GM12878 (cell line): Measurements from ENCODE around the gene LIMS2. TPM values are rescaled to one million over a fixed set of nuclear protein-coding genes. Genes with fewer than 3 reads are reported as not detected.

Experiments used
- ATAC-seq: fragments of 200-7000 bp; cut with Tn5 transposase; 3 replicates; pipeline ENCODE4 v1.9.1; 2020; ENCODE audit warnings: mild to moderate bottlenecking, moderate library complexity
- BruUV-seq: library from RNA; stranded (reverse); fragments of 400-500 nt; replicated peaks from 2 replicates; lab custom pipeline; 2021; lab: Mats Ljungman, UMichigan
- CTCF ChIA-PET: fragments of 300-600 bp; sonication (Branson Sonifier 250); formaldehyde crosslinking; extraction: SDS; loops from one replicate; lab custom pipeline; 2021; ENCODE audit warnings: inconsistent platforms; lab: Yijun Ruan, JAX
- POLR2A ChIA-PET: fragments of 350-600 bp; formaldehyde crosslinking; extraction: SDS; loops from one replicate; lab custom pipeline; 2021; ENCODE audit warnings: inconsistent platforms; lab: Charles Lee
- RAD21 ChIA-PET: fragments of 300-600 bp; sonication (Branson Sonifier 250); formaldehyde crosslinking; loops from one replicate; lab custom pipeline; 2023; ENCODE audit warnings: antibody characterized with exemption; ENCODE audit not compliant: unreplicated experiment; lab: Charles Lee
- SMC1A ChIA-PET: fragments of 300-600 bp; sonication (Branson Sonifier 250); formaldehyde crosslinking; loops from one replicate; lab custom pipeline; 2023; ENCODE audit not compliant: unreplicated experiment, uncharacterized antibody; lab: Charles Lee
- DNase-seq: peaks from one replicate; pipeline ENCODE4 v3.0.0-alpha.2; 2011; ENCODE audit warnings: low read depth, low spot score
- FAIRE-seq: peaks from 3 replicates; lab custom pipeline; 2011; peaks lifted over from hg19 to GRCh38; lab: Jason Lieb, UNC
- H2AFZ ChIP-seq: 2 replicates; pipeline ENCODE4 v1.6.0; 2011; ENCODE audit warnings: low read depth, low read length, control low read depth; ENCODE audit not compliant: control insufficient read depth
- H3K27ac ChIP-seq: 2 replicates; pipeline ENCODE4 v1.5.1; 2011; ENCODE audit warnings: control low read depth; ENCODE audit not compliant: control insufficient read depth, insufficient read depth
- H3K27me3 ChIP-seq, 2 experiments: replicated peaks in 1 of 2; 2 replicates each; pipeline versions ENCODE4 v1.6.0 to v1.6.1; 2011; ENCODE audit warnings: low read length in 1 of 2; ENCODE audit not compliant: control insufficient read depth in 2 of 2, insufficient read depth in 2 of 2
- H3K36me3 ChIP-seq, 2 experiments: 2 replicates each; pipeline ENCODE4 v1.5.1; 2011; ENCODE audit warnings: low read length in 1 of 2; ENCODE audit not compliant: control insufficient read depth in 2 of 2, insufficient read depth in 2 of 2
- H3K4me1 ChIP-seq: 2 replicates; pipeline ENCODE4 v1.6.1; 2011; ENCODE audit warnings: mild to moderate bottlenecking, low read length, moderate library complexity, mixed read lengths; ENCODE audit not compliant: control insufficient read depth, insufficient read depth
- H3K4me2 ChIP-seq: 2 replicates; pipeline ENCODE4 v1.6.0; 2011; ENCODE audit warnings: control low read depth; ENCODE audit not compliant: control insufficient read depth, insufficient read depth
- H3K4me3 ChIP-seq: fragments of 200-600 bp; sonication (generic); 2 replicates; pipeline ENCODE4 v1.5.1; 2016
- H3K79me2 ChIP-seq: 2 replicates; pipeline ENCODE4 v1.6.0; 2011; ENCODE audit warnings: low read length; ENCODE audit not compliant: control insufficient read depth, insufficient read depth
- H3K9ac ChIP-seq: 2 replicates; pipeline ENCODE4 v1.8.0; 2011; ENCODE audit warnings: low read length, control low read depth, mixed read lengths; ENCODE audit not compliant: control insufficient read depth, insufficient read depth
- H3K9me3 ChIP-seq: replicated peaks from 3 replicates; pipeline ENCODE4 v1.5.1; 2011; ENCODE audit warnings: mild to moderate bottlenecking, low read length; ENCODE audit not compliant: control insufficient read depth, insufficient read depth
- H4K20me1 ChIP-seq: 2 replicates; pipeline ENCODE4 v1.6.0; 2011; ENCODE audit not compliant: control insufficient read depth, insufficient read depth
- ASH2L ChIP-seq: fragments of 300-600, 200-600 bp; sonication (generic); IDR thresholded peaks from 2 replicates; pipeline ENCODE4 v1.6.1; 2017; ENCODE audit warnings: low read depth, mild to moderate bottlenecking, borderline replicate concordance
- ATF3 ChIP-seq: IDR thresholded peaks from 2 replicates; pipeline ENCODE4 v1.6.1; 2011; ENCODE audit warnings: low read depth, mild to moderate bottlenecking, low read length, moderate library complexity, borderline replicate concordance; ENCODE audit errors: extremely low read depth
- FOXM1 ChIP-seq: IDR thresholded peaks from 2 replicates; pipeline ENCODE4 v1.6.1; 2012; ENCODE audit warnings: low read depth, mild to moderate bottlenecking, inconsistent platforms, low read length, moderate library complexity
- JUNB ChIP-seq: IDR thresholded peaks from 2 replicates; pipeline ENCODE4 v1.6.1; 2016; ENCODE audit warnings: antibody characterized with exemption, mild to moderate bottlenecking
- MTA2 ChIP-seq: fragments of 450-650 bp; IDR thresholded peaks from 2 replicates; pipeline ENCODE4 v1.6.1; 2016; ENCODE audit warnings: low read depth, mild to moderate bottlenecking, moderate library complexity
- NFXL1 ChIP-seq: fragments of 450-650 bp; IDR thresholded peaks from 2 replicates; pipeline ENCODE4 v1.6.1; 2017; ENCODE audit warnings: antibody characterized with exemption, mild to moderate bottlenecking, borderline replicate concordance
- PAX8 ChIP-seq: fragments of 450-650 bp; IDR thresholded peaks from 2 replicates; pipeline ENCODE4 v1.6.1; 2017; ENCODE audit warnings: mild to moderate bottlenecking, moderate library complexity
- POLR2AphosphoS5 ChIP-seq: IDR thresholded peaks from 2 replicates; pipeline ENCODE4 v1.6.1; 2011; ENCODE audit warnings: mild to moderate bottlenecking, low read length, inconsistent platforms
- SREBF2 ChIP-seq: IDR thresholded peaks from 2 replicates; pipeline ENCODE4 v1.6.1; 2012; ENCODE audit warnings: mild to moderate bottlenecking, low read length
- SUZ12 ChIP-seq: fragments of 200-600 bp; sonication (generic); IDR thresholded peaks from one replicate; pipeline ENCODE4 v1.6.1; 2018; ENCODE audit warnings: antibody characterized with exemption, mild to moderate bottlenecking; ENCODE audit not compliant: unreplicated experiment
- USF2 ChIP-seq: IDR thresholded peaks from 2 replicates; pipeline ENCODE4 v1.6.1; 2011; ENCODE audit warnings: low read depth, low read length, improper control_type of control experiment, borderline replicate concordance
- WGBS: methylation state at CpG from one replicate; pipeline ENCODE4 v1.1.6; 2016; ENCODE audit warnings: low lambda C conversion rate; ENCODE audit not compliant: insufficient replicate concordance, insufficient coverage; ENCODE audit errors: missing lambda C conversion rate; 5-methylcytosine and 5-hydroxymethylcytosine counted together
- in situ Hi-C: fragments of 300-500 bp; cut with MboI; formaldehyde crosslinking; loops from 9 replicates; pipeline ENCODE4 v1.14.3; 2018; ENCODE audit warnings: mixed read lengths
- intact Hi-C: fragments of 100-400 bp; cut with micrococcal nuclease; formaldehyde crosslinking; loops from one replicate; pipeline ENCODE4 v1.14.2; 2022; ENCODE audit not compliant: unreplicated experiment
- polyA plus RNA-seq, 11 experiments: library from polyadenylated mRNA; depleted of rRNA in 4 of 11; unstranded in 6 of 11; stranded (reverse) in 5 of 11; fragments of >200 nt; fragmentation: Nextera tagmentation in 4 of 11; fragmentation: Illumina TruSeq in 1 of 11; extraction: Ambion mirVana in 4 of 11; extraction: Trizol in 1 of 11; gene quantifications; 1 replicate in 1 of 11; 2 replicates in 10 of 11; pipeline versions ENCODE4 v1.2.1 to v1.2.3, GENCODE V29; 2011 to 2016; ENCODE audit warnings: inconsistent platforms in 2 of 11, missing spikeins in 2 of 11, low read depth in 1 of 11
- total RNA-seq, 4 experiments: library from RNA; depleted of rRNA in 3 of 4; stranded (reverse); fragments of >200 nt in 3 of 4; fragmentation: Illumina TruSeq in 1 of 4; extraction: Trizol in 1 of 4; gene quantifications; 2 replicates each; pipeline versions ENCODE4 v1.2.1 to v1.2.3, GENCODE V29; 2013 to 2021
- TF ChIP-seq, protein P1 (sequence below): fragments of 450-650 bp; IDR thresholded peaks from 2 replicates; pipeline ENCODE4 v1.6.1; 2018; ENCODE audit warnings: mild to moderate bottlenecking, low read depth, moderate library complexity; ENCODE audit not compliant: partially characterized antibody

Gene LIMS2
- total and polyA plus RNA-seq, 10 of the 15 experiments (the other 5 are each of a cell fraction or from before 2014, with no cell fraction given) = 0.06 to 0.81 (median 0.16) TPM; not detected in 2

- Histone ChIP-seq H2AFZ (no peak overlapping the region), H3K9ac (no peak overlapping the region), H4K20me1 (no peaks in the 10 kb centered on the region), H3K79me2 (no peaks in the 10 kb centered on the region), H3K27ac (no peak overlapping the region), H3K9me3 (no peaks in the 10 kb centered on the region), H3K4me2 (no peak overlapping the region), H3K36me3 (no peaks in the 10 kb centered on the region), H3K27me3 (no peaks in the 10 kb centered on the region), H3K4me3 (no peak overlapping the region), H3K4me1 (peaks cover 1% of the 10 kb centered on the region; the same call in 1 of the 2 replicates)
- in situ Hi-C loops = no loop called here
- ChIA-PET CTCF (interaction anchor here (0.7 to 1.9 kb wide), 2 partner anchors 13 to 48 kb away, joined by 3 to 12 read pairs; no protein-coding TSS in a partner anchor), SMC1A (interaction anchor here (0.6 kb wide), 2 partner anchors 14 to 129 kb away, joined by 3 read pairs; no protein-coding TSS in a partner anchor), RAD21 (interaction anchor here (1.1 to 2.2 kb wide), 2 partner anchors 48 to 112 kb away, joined by 3 to 8 read pairs; partner anchors contain the start of gene IWS1), POLR2A (no interaction called here)
- no TSS peak for BruUV-seq
- FAIRE-seq (no peak), ATAC-seq (no peak), DNase-seq (no peak)
- whole genome bisulfite sequencing = 88% methylated on average over 13 of the region's 13 CpGs
- no peak for TF ChIP-seq ASH2L
- intact Hi-C loops = loop anchor here (5.0 kb wide), 1 partner anchor 42 kb away; no protein-coding TSS in a partner anchor
Observed at GRCh38 chr2:127639111-127639474, 36.2 kb downstream of the LIMS2 start.

DNA sequence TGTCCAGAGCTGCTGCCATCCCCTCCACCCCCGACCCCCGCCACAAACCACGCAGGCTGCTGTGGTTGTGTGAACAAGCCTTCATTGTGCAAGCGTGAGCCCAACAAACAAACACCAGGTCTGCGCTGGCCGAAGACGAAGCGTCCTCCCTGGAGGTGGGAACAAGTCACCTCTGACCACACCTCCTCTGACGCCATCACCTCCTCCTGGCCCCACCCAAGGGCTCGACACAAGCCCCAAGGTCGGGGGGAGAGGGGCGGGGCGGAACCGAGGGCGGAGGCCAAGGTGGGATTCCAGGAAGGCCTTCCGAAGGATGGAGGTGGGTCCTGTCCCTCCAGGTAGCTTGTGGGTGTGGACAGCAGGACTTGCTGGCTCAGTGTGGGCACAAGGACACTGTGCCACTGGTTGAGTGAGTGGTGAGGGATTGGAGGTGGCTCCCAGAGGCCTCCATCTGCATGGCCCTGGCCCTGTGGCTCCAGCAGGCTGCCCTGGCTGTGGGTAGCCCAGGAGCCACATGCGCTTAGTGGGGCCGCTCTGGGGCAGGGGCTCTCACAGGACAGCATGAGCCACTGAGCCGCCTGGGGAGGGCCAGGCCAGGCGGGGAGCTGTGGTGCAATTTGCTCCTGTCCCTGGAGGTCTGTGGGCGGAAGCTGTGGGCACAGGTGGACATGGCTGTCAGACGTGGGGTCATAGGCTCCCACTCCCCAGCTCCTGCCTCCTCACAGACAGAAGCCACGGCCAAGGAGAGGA is 36.8 kb downstream of the LIMS2 start:
- ATAC-seq = no peak
- RAD21 ChIA-PET = interaction anchor here (1.1 to 2.2 kb wide), 2 partner anchors 47 to 112 kb away, joined by 3 to 8 read pairs; partner anchors contain the start of gene IWS1
- intact Hi-C loops = loop anchor here (5.0 kb wide), 1 partner anchor 41 kb away; no protein-coding TSS in a partner anchor
- TF ChIP-seq USF2 (no peak), SREBF2 (no peak), SUZ12 (no peak), JUNB (no peak), FOXM1 (no peak), MTA2 (no peak), ATF3 (no peak), POLR2AphosphoS5 (no peak), PAX8 (no peak), NFXL1 (no peak)
- TF ChIP-seq, protein P1, sequence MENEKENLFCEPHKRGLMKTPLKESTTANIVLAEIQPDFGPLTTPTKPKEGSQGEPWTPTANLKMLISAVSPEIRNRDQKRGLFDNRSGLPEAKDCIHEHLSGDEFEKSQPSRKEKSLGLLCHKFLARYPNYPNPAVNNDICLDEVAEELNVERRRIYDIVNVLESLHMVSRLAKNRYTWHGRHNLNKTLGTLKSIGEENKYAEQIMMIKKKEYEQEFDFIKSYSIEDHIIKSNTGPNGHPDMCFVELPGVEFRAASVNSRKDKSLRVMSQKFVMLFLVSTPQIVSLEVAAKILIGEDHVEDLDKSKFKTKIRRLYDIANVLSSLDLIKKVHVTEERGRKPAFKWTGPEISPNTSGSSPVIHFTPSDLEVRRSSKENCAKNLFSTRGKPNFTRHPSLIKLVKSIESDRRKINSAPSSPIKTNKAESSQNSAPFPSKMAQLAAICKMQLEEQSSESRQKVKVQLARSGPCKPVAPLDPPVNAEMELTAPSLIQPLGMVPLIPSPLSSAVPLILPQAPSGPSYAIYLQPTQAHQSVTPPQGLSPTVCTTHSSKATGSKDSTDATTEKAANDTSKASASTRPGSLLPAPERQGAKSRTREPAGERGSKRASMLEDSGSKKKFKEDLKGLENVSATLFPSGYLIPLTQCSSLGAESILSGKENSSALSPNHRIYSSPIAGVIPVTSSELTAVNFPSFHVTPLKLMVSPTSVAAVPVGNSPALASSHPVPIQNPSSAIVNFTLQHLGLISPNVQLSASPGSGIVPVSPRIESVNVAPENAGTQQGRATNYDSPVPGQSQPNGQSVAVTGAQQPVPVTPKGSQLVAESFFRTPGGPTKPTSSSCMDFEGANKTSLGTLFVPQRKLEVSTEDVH = no peak

More for the DNA sequence above, 36.8 kb downstream of the LIMS2 start:
- 56% methylated on average over 22 of the region's 23 CpGs for WGBS
- no peak for DNase-seq
- BruUV-seq = no TSS peak
- ChIA-PET SMC1A (interaction anchor here (0.6 kb wide), 1 partner anchor 128 kb away, joined by 3 read pairs; no protein-coding TSS in a partner anchor), CTCF (interaction anchor here (0.7 kb wide), 2 partner anchors 12 to 273 kb away, joined by 3 read pairs; no protein-coding TSS in a partner anchor), POLR2A (no interaction called here)
- H3K27me3 ChIP-seq = no peaks in the 10 kb centered on the region
- H3K4me1 ChIP-seq = peaks cover 5% of the 10 kb centered on the region
- in situ Hi-C loops = no loop called here
- no peak overlapping the region for H3K9ac ChIP-seq
- no peaks in the 10 kb centered on the region for H3K79me2 ChIP-seq
- H3K4me3 ChIP-seq = no peak overlapping the region
- no peaks in the 10 kb centered on the region for H3K9me3 ChIP-seq
- H4K20me1 ChIP-seq = no peaks in the 10 kb centered on the region
- no peak for FAIRE-seq
- no peak overlapping the region for H3K4me2 ChIP-seq
- no peak overlapping the region for H3K27ac ChIP-seq
- no peak overlapping the region for H2AFZ ChIP-seq
- H3K36me3 ChIP-seq = no peaks in the 10 kb centered on the region
